Measurements from ENCODE around the gene CUL7. TPM values are rescaled to one million over a fixed set of nuclear protein-coding genes. Genes with fewer than 3 reads are reported as not detected.

Gene CUL7
- total and polyA plus RNA-seq, 2 of the 8 experiments (the other 6 are each of a cell fraction or from before 2014, with no cell fraction given) = 10.8 to 15.0 TPM

GRCh38 chr6:43040542-43041257 is 13.0 kb downstream of the CUL7 start:
- Histone ChIP-seq H3K56ac (replicated peaks; ENCODE audit: insufficient read length, low read depth, low read length) (no peak overlapping the region), H3K27ac (ENCODE audit: low read depth, low read length) (no peak overlapping the region), H3K4me2 (ENCODE audit: insufficient read depth in 1 of 2, low read depth in 2 of 2, low read length in 2 of 2) (no peak overlapping the region), H3K4me1 (replicated peaks in 1 of 4; ENCODE audit: control insufficient read depth in 3 of 4, insufficient read depth in 4 of 4, low read length in 3 of 4) (no peaks in the 10 kb centered on the region; a peak in 1 of 7 replicates), H4K20me1 (replicated peaks in 1 of 2; ENCODE audit: control insufficient read depth in 1 of 2, insufficient read depth in 2 of 2, low read length in 2 of 2) (peaks cover 2 to 13% of the 10 kb centered on the region in 2 experiments), H4K8ac (ENCODE audit: extremely low read depth, insufficient read depth, low read length) (no peak overlapping the region), H2BK12ac (ENCODE audit: low read depth, low read length) (no peak overlapping the region), H4K5ac (ENCODE audit: insufficient read length, low read depth, low read length) (no peak overlapping the region), H3K4ac (replicated peaks; ENCODE audit: insufficient read length, low read depth, low read length) (no peak overlapping the region), H3K23ac (ENCODE audit: insufficient read length) (no peak overlapping the region), H3K9ac (replicated peaks in 1 of 4; ENCODE audit: extremely low read depth in 1 of 4, low read depth in 3 of 4, low read length in 3 of 4) (no peak overlapping the region), H2AK5ac (ENCODE audit: low read depth, low read length) (no peak overlapping the region), H4K91ac (replicated peaks; ENCODE audit: insufficient read length, low read length) (no peak overlapping the region), H3K23me2 (ENCODE audit: low read depth, low read length) (no peaks in the 10 kb centered on the region; the same call in 1 of the 2 replicates), H3K9me3 (ENCODE audit: insufficient read depth in 2 of 2, low read depth in 1 of 2, low read length in 1 of 2) (no peaks in the 10 kb centered on the region), H3K4me3 (ENCODE audit: extremely low read depth in 1 of 4, insufficient read depth in 2 of 4, low read depth in 3 of 4, low read length in 4 of 4) (no peak overlapping the region), H2BK5ac (ENCODE audit: low read depth, low read length) (no peak overlapping the region), H3K79me2 (ENCODE audit: control insufficient read depth in 1 of 2, insufficient read depth in 2 of 2, low read length in 2 of 2) (no peaks in the 10 kb centered on the region), H3K36me3 (ENCODE audit: control insufficient read depth in 2 of 4, insufficient read depth in 4 of 4, low read length in 3 of 4) (peaks cover 0 to 19% (median 11%) of the 10 kb centered on the region in 4 experiments; a peak in 4 of 8 replicates), H3K27me3 (replicated peaks in 1 of 4; ENCODE audit: control insufficient read depth in 3 of 4, extremely low read depth in 1 of 4, insufficient read depth in 3 of 4, low read length in 3 of 4) (no peaks in the 10 kb centered on the region), H2BK15ac (ENCODE audit: low read length) (no peak overlapping the region), H2BK120ac (replicated peaks; ENCODE audit: low read depth, low read length) (no peak overlapping the region), H2BK20ac (ENCODE audit: low read length) (no peak overlapping the region), H3K18ac (ENCODE audit: extremely low read depth, low read length) (no peak overlapping the region), H3K14ac (ENCODE audit: insufficient read length) (no peak overlapping the region), H2AFZ (ENCODE audit: low read length) (no peak overlapping the region), H3K79me1 (ENCODE audit: low read depth, low read length) (no peaks in the 10 kb centered on the region)
- DNase-seq (ENCODE audit: low read depth in 1 of 2, low spot score in 2 of 2) (no peak), FAIRE-seq (no peak)
- ChIA-PET POLR2A (ENCODE audit: partially characterized antibody) (interaction anchor here (0.7 to 29.7 kb wide), 7 partner anchors 8 to 83 kb away, joined by 3 to 584 read pairs (median 5); partner anchors contain the start of genes KLC4, KLHDC3, MEA1 and MRPL2), CTCF (ENCODE audit: partially characterized antibody) (interaction anchor here (0.8 to 1.4 kb wide), 4 partner anchors 9 to 103 kb away, joined by 3 to 6 read pairs (median 4); no protein-coding TSS in a partner anchor)
- 93% methylated on average over 18 of the region's 18 CpGs; no CpG with 5 or more reads in 1 of the 2 experiments for WGBS, 2 experiments (ENCODE audit: extremely low coverage in 1 of 2, insufficient coverage in 1 of 2, insufficient read length in 1 of 2, insufficient replicate concordance in 2 of 2, low coverage in 1 of 2, low lambda C conversion rate in 2 of 2, missing lambda C conversion rate in 1 of 2)
- TF ChIP-seq JUND (IDR thresholded peaks at IDR 0.05; ENCODE audit: low read length) (no peak), GABPA (IDR thresholded peaks at IDR 0.05; ENCODE audit: borderline replicate concordance, insufficient read depth, low read length) (no peak)
